Mononuclear cell (primary cell): ENCODE results near the gene EVL. TPM values are rescaled to one million over a fixed set of nuclear protein-coding genes. Genes with fewer than 3 reads are reported as not detected.

Source experiments
- H3K27me3 ChIP-seq: 2 replicates; pipeline ENCODE4 v1.6.0; 2011; ENCODE audit warnings: low read length, control low read depth; ENCODE audit not compliant: insufficient read depth
- H3K4me1 ChIP-seq: 2 replicates; pipeline ENCODE4 v1.5.1; 2011; ENCODE audit warnings: mild to moderate bottlenecking, low read length, control low read depth; ENCODE audit not compliant: insufficient read depth
- H3K4me3 ChIP-seq: 2 replicates; pipeline ENCODE4 v1.5.1; 2011; ENCODE audit warnings: mild to moderate bottlenecking, low read length, moderate library complexity
- H3K9me3 ChIP-seq: 2 replicates; pipeline ENCODE4 v1.5.1; 2011; ENCODE audit warnings: low read depth, mild to moderate bottlenecking, control low read depth, low read length
- total RNA-seq: library from RNA; depleted of rRNA; stranded (reverse); fragments of >200 nt; gene quantifications from one replicate; pipeline ENCODE4 v1.2.3, GENCODE V29; 2012

The EVL gene
- total RNA-seq, 1 donor, result 425 TPM

- Histone ChIP-seq H3K9me3 (no peaks in the 10 kb centered on the region), H3K4me3 (no peak overlapping the region), H3K27me3 (no peaks in the 10 kb centered on the region), H3K4me1 (peaks cover 93% of the 10 kb centered on the region)
Observed at GRCh38 chr14:100103250-100104005, 38.2 kb downstream of the EVL start.

DNA sequence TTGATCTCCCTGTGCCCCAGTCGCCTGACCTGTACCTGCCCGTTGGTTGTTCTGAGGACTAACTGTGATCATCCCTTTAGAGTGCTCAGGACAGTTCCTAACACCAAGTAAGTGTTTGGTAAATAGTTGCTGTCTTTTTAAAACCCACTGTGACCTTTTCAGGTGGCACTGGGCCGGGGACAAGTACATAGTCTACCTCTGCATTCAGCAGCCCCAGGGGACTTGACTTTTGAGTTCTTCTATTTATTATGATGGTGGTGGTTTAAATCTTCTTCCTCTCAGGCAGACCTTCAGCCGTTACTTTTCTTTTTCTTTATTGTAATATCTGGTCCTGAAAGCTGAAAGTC lies 38.8 kb downstream of the EVL start:
- H3K27me3 ChIP-seq, result no peaks in the 10 kb centered on the region
- no peak overlapping the region for H3K4me3 ChIP-seq
- H3K4me1 ChIP-seq, result peaks cover 92% of the 10 kb centered on the region
- no peaks in the 10 kb centered on the region for H3K9me3 ChIP-seq

- Histone ChIP-seq H3K4me3 (no peak overlapping the region), H3K9me3 (no peaks in the 10 kb centered on the region), H3K27me3 (no peaks in the 10 kb centered on the region), H3K4me1 (peaks cover 85% of the 10 kb centered on the region)
Observed at GRCh38 chr14:100104523-100105300, 39.5 kb downstream of the EVL start.

GRCh38 chr14:100105357-100106169 lies 40.3 kb downstream of the EVL start:
- Histone ChIP-seq H3K9me3 (no peaks in the 10 kb centered on the region), H3K4me1 (peaks cover 79% of the 10 kb centered on the region), H3K4me3 (no peak overlapping the region), H3K27me3 (no peaks in the 10 kb centered on the region)

- no peaks in the 10 kb centered on the region for H3K27me3 ChIP-seq
- H3K4me1 ChIP-seq, result peaks cover 71% of the 10 kb centered on the region
- H3K4me3 ChIP-seq, result no peak overlapping the region
- H3K9me3 ChIP-seq, result no peaks in the 10 kb centered on the region
Observed at GRCh38 chr14:100106250-100107112, 41.3 kb downstream of the EVL start.

DNA sequence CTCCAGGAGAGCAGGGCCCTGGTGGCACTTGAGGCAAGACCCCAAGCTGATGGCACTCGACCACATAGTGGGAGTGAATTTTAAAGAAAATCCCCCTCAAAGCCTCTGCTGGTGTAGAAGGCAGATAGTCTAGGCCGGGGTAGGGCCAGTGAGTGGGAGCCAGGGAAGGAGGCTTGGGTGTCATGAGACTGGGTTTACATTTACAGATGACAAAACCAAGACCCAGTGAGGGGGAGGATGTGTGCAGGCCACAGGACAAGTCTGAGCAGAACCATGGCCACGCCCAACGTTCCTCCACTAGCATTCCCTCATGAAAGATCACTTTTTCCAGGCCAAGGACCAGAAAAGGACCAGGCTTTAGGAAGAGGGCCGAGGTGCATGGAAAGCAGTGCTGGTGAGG lies 42.0 kb downstream of the EVL start:
- Histone ChIP-seq H3K27me3 (no peaks in the 10 kb centered on the region), H3K4me1 (peaks cover 64% of the 10 kb centered on the region), H3K4me3 (no peak overlapping the region), H3K9me3 (no peaks in the 10 kb centered on the region)

GRCh38 chr14:100108042-100108825 lies 43.0 kb downstream of the EVL start:
- Histone ChIP-seq H3K4me3 (no peak overlapping the region), H3K27me3 (no peaks in the 10 kb centered on the region), H3K4me1 (peaks cover 54% of the 10 kb centered on the region), H3K9me3 (no peaks in the 10 kb centered on the region)

DNA sequence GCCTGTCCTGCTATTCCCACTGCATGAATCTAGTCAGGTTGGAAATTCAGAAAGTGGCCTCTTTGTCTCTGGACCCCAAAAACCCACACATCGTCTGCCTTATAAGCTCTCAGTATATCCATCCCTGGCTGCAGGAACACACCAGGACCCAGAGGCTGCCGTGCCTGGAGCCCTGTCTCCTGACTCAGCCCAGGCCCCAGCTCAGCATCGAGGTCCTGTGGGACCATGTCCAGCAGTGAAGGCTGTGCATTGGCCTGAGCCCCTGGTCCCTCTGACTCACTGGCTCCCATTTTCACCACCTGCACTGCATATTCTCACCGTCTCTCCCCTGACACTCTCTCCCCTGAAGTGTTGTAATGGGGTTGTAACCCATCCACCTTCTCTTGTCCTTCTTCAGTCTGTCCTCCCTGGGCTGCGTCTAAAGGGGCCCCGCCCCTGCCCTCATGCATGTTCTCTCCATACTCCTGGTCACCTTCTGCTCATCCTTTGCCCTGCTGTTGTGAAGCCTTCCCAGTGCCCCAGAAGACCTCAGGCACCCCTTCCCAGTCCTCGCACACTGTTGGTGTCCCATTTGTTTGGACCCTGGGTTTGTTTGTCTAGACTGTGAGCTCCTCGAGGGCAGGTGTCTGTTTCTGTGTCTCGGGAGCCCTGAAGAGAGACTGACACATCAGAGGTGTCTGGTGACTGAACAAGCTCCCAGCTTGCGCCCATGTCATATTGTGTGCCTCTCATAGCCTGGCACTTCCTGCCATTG lies 43.8 kb downstream of the EVL start:
- peaks cover 46% of the 10 kb centered on the region for H3K4me1 ChIP-seq

DNA sequence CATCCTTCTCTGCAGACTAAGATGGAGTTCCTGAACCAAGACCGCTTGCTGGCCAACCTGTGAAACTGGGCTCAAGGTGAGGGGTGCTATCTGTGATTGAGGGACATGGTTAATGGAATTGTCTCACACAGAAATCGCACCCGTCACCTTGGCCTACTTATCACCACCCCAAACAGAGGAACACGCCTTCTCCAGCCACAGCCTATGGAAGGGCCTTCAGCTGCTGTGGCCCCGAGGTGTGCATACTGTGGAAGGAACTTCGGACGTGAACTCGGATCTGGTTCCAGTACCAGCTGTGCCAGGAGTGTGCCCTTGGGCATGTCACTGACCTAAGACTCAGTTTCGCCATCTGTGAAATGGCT lies 44.4 kb downstream of the EVL start:
- Histone ChIP-seq H3K4me1 (peaks cover 43% of the 10 kb centered on the region), H3K27me3 (no peaks in the 10 kb centered on the region)

More for the DNA sequence above, 43.8 kb downstream of the EVL start:
- H3K27me3 ChIP-seq, result no peaks in the 10 kb centered on the region
- H3K9me3 ChIP-seq, result no peaks in the 10 kb centered on the region
- no peak overlapping the region for H3K4me3 ChIP-seq

GRCh38 chr14:100110816-100111215 lies 45.6 kb downstream of the EVL start:
- H3K4me1 ChIP-seq, result peaks cover 30% of the 10 kb centered on the region
- no peak overlapping the region for H3K4me3 ChIP-seq
- H3K9me3 ChIP-seq, result no peaks in the 10 kb centered on the region
- H3K27me3 ChIP-seq, result no peaks in the 10 kb centered on the region

More for the DNA sequence above, 44.4 kb downstream of the EVL start:
- Histone ChIP-seq H3K9me3 (no peaks in the 10 kb centered on the region), H3K4me3 (no peak overlapping the region)

DNA sequence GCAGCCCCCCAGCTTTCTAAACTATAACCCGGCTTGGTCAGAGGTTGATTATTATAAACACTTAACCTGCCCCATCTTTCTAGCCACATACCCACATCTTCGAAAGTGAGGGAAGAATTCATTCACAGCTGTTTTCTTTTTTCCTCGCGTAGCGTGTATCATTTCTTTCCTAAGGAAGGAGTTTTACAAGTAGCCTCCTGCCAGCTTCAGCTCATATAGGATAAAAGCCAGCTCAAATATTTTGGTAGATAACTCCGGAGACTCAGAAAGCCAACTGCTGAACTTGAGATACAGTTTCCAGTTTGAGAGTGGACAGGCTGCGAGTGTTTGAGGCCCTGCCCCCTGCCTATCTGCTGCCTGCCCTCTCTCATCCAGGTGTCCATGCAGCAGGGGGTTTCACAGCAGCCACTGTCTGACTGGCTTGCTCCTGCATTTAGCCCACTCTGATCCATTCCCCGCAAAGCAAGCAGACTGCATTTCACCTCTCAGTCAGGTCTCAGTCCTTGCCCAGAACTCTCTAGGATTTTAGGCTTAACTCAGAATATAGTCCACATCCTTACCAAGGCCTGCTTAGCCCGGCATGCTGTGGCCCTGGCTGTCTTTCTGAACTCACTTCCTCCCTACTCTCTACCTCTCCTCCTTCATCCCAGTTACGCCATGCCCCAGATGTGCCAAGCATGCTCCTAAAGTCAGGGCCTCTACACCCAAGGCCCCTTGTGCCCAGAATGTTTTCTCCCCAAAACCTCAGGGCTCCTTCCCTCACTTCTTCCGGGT lies 46.9 kb downstream of the EVL start:
- no peak overlapping the region for H3K4me3 ChIP-seq
- H3K27me3 ChIP-seq, result no peaks in the 10 kb centered on the region
- H3K9me3 ChIP-seq, result no peaks in the 10 kb centered on the region
- H3K4me1 ChIP-seq, result peaks cover 17% of the 10 kb centered on the region

DNA sequence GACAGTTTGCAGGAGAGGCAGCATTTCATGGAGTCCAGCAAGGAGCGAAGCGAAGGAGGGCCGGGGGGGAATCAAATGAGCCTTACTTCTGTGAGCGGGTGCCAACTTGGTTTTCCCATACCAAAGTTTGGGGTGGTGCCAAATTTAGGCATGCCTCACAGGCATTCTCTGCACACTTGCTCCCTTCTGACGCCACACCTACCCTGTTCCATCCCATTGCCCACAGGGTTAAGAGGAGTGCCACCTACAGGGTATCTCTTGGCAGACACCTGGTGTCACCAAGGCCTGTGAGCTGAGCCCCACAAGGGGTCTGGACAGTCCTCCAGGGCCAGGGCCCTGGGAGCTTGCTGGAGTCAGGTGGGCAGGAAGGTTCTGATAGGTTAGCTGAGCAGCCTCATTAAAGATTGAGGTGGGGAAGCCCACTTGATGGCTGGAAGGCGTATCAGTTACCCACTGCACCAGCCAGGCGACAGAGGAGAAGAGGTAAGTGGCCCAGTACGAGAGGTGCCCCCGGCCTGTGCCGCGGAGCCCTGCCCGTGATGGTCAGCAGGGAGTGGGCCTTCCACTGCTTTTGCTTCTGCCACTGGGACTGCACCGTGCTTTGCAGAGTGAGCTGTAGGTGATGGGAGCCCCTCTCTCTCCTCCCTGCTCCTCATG lies 49.0 kb downstream of the EVL start:
- Histone ChIP-seq H3K4me3 (no peak overlapping the region), H3K4me1 (no peaks in the 10 kb centered on the region), H3K27me3 (no peaks in the 10 kb centered on the region), H3K9me3 (no peaks in the 10 kb centered on the region)
